ENCODE measurements around the gene OXCT1. TPM values are rescaled to one million over a fixed set of nuclear protein-coding genes. Genes with fewer than 3 reads are reported as not detected.

OXCT1 gene
- total and polyA plus RNA-seq, 2 of the 8 experiments (the other 6 are each of a cell fraction or from before 2014, with no cell fraction given): 10.1 to 28.2 TPM

- H3K18ac ChIP-seq (ENCODE audit: extremely low read depth, low read length): no peak overlapping the region
- H3K4me1 ChIP-seq (replicated peaks in 1 of 4; ENCODE audit: control insufficient read depth in 3 of 4, insufficient read depth in 4 of 4, low read length in 3 of 4): no peaks in the 10 kb centered on the region
- H3K9ac ChIP-seq (replicated peaks in 1 of 4; ENCODE audit: extremely low read depth in 1 of 4, low read depth in 3 of 4, low read length in 3 of 4): no peak overlapping the region
- peaks cover 2 to 9% (median 7%) of the 10 kb centered on the region in 4 experiments; a peak in 4 of 8 replicates for H3K36me3 ChIP-seq (ENCODE audit: control insufficient read depth in 2 of 4, insufficient read depth in 4 of 4, low read length in 3 of 4)
- DNase-seq (ENCODE audit: low read depth in 1 of 2, low spot score in 2 of 2): no peak
- H3K56ac ChIP-seq (replicated peaks; ENCODE audit: insufficient read length, low read depth, low read length): no peak overlapping the region
- no peak overlapping the region for H3K27ac ChIP-seq (ENCODE audit: low read depth, low read length)
- H2BK12ac ChIP-seq (ENCODE audit: low read depth, low read length): no peak overlapping the region
- no peak overlapping the region for H4K5ac ChIP-seq (ENCODE audit: insufficient read length, low read depth, low read length)
- ChIA-PET POLR2A (ENCODE audit: partially characterized antibody) (interaction anchor here (1.6 kb wide), 1 partner anchor 10 kb away, joined by 5 read pairs; no protein-coding TSS in a partner anchor), CTCF (ENCODE audit: partially characterized antibody) (interaction anchor here (1.0 to 5.3 kb wide), 3 partner anchors 45 to 1032 kb away, joined by 3 to 56 read pairs (median 4); no protein-coding TSS in a partner anchor)
- 97% methylated on average over 2 of the region's 2 CpGs; no CpG with 5 or more reads in 1 of the 2 experiments for WGBS, 2 experiments (ENCODE audit: extremely low coverage in 1 of 2, insufficient coverage in 1 of 2, insufficient read length in 1 of 2, insufficient replicate concordance in 2 of 2, low coverage in 1 of 2, low lambda C conversion rate in 2 of 2, missing lambda C conversion rate in 1 of 2)
- no peak for FAIRE-seq
- H4K8ac ChIP-seq (ENCODE audit: extremely low read depth, insufficient read depth, low read length): no peak overlapping the region
- H2AFZ ChIP-seq (ENCODE audit: low read length): no peak overlapping the region
- H3K23me2 ChIP-seq (ENCODE audit: low read depth, low read length): no peaks in the 10 kb centered on the region
- no peak overlapping the region for H3K4me2 ChIP-seq (ENCODE audit: insufficient read depth in 1 of 2, low read depth in 2 of 2, low read length in 2 of 2)
- H2BK120ac ChIP-seq (replicated peaks; ENCODE audit: low read depth, low read length): no peak overlapping the region
- H4K20me1 ChIP-seq (replicated peaks in 1 of 2; ENCODE audit: control insufficient read depth in 1 of 2, insufficient read depth in 2 of 2, low read length in 2 of 2): peaks cover 0 to 3% of the 10 kb centered on the region in 2 experiments
- H3K9me3 ChIP-seq (ENCODE audit: insufficient read depth in 2 of 2, low read depth in 1 of 2, low read length in 1 of 2): no peaks in the 10 kb centered on the region
- H4K91ac ChIP-seq (replicated peaks; ENCODE audit: insufficient read length, low read length): no peak overlapping the region
- H3K23ac ChIP-seq (ENCODE audit: insufficient read length): no peak overlapping the region
- H2AK5ac ChIP-seq (ENCODE audit: low read depth, low read length): no peak overlapping the region
- no peaks in the 10 kb centered on the region for H3K79me1 ChIP-seq (ENCODE audit: low read depth, low read length)
- no peak overlapping the region for H3K4ac ChIP-seq (replicated peaks; ENCODE audit: insufficient read length, low read depth, low read length)
- H2BK5ac ChIP-seq (ENCODE audit: low read depth, low read length): no peak overlapping the region
- no peak overlapping the region for H2BK20ac ChIP-seq (ENCODE audit: low read length)
- no peak overlapping the region for H2BK15ac ChIP-seq (ENCODE audit: low read length)
- no peak overlapping the region for H3K14ac ChIP-seq (ENCODE audit: insufficient read length)
- no peak overlapping the region for H3K4me3 ChIP-seq (ENCODE audit: extremely low read depth in 1 of 4, insufficient read depth in 2 of 4, low read depth in 3 of 4, low read length in 4 of 4)
- peaks cover 0 to 2% (median 0%) of the 10 kb centered on the region in 4 experiments; a peak in 1 of 7 replicates for H3K27me3 ChIP-seq (replicated peaks in 1 of 4; ENCODE audit: control insufficient read depth in 3 of 4, extremely low read depth in 1 of 4, insufficient read depth in 3 of 4, low read length in 3 of 4)
- TF ChIP-seq EZH2 (IDR thresholded peaks at IDR 0.05; ENCODE audit: low read depth, low read length, severe bottlenecking) (no peak), SAP30 (IDR thresholded peaks at IDR 0.05; ENCODE audit: insufficient read depth, insufficient replicate concordance, low read length) (no peak), ASH2L (IDR thresholded peaks at IDR 0.05; ENCODE audit: low read length) (no peak), BRCA1 (IDR thresholded peaks at IDR 0.05; ENCODE audit: low read depth, low read length) (no peak), HDAC2 (IDR thresholded peaks at IDR 0.05; ENCODE audit: borderline replicate concordance in 1 of 2, low read depth in 2 of 2, low read length in 2 of 2) (no peak), ZNF274 (IDR thresholded peaks at IDR 0.05; ENCODE audit: borderline replicate concordance, extremely low read depth, low read length) (no peak), TCF12 (IDR thresholded peaks at IDR 0.05; ENCODE audit: low read depth, low read length) (no peak), SP4 (IDR thresholded peaks at IDR 0.05; ENCODE audit: low read length) (no peak), SIX5 (IDR thresholded peaks at IDR 0.05; ENCODE audit: low read depth, low read length) (no peak), YY1 (IDR thresholded peaks at IDR 0.05; ENCODE audit: low read depth, low read length) (no peak)
- 0 out of 4 replicates have a peak, but pooled peaks cover 0 to under 1% of the 10 kb centered on the region in 2 experiments for H3K79me2 ChIP-seq (ENCODE audit: control insufficient read depth in 1 of 2, insufficient read depth in 2 of 2, low read length in 2 of 2)
These were observed 11.3 kb downstream of the OXCT1 start for GRCh38 chr5:41858890-41859289.

Data from H1 (cell line).